VCaP (cell line): ENCODE data around the gene DDRGK1.
A peak's percentile ranks its signal among the peaks of the same experiment; 100 is the strongest.
"Not testable (repeated sequence)": the region's sequence is repeated elsewhere in the genome, so short reads cannot be mapped to it uniquely, and the experiment has no call there.

Experiments used
- H3K27ac ChIP-seq: fragments of 450-650 bp; 2 replicates; pipeline ENCODE4 v1.5.1; 2017
- CTCF ChIP-seq: fragments of 450-650 bp; conservative IDR thresholded peaks from 2 replicates; pipeline ENCODE4 v1.5.1; 2017; ENCODE audit warnings: mild to moderate bottlenecking, moderate library complexity

The DDRGK1 gene

GRCh38 chr20:3183896-3184612 lies 20.4 kb downstream of the DDRGK1 start:
- H3K27ac ChIP-seq, result no peak overlapping the region
- TF ChIP-seq CTCF, result no peak

DNA sequence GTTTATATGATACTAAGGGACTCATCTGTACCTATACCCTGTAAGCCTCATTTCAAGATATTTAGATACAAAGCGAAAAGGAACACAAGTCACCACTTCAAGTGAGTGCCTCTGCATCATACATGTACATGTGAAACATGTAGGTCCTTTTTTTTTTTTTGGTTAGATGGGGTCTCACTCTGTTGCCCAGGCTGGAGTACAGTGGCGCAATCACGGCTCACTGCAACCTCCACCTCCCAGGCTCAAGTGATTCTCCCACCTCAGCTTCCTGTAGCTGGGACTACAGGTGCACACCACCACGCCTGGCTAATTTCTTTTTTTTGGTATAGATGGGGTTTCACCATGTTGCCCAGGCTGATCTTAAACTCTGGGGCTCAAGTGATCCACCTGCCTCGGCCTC lies 22.1 kb downstream of the DDRGK1 start:
- H3K27ac ChIP-seq, result not testable (repeated sequence)

- TF ChIP-seq CTCF, result no peak
- H3K27ac ChIP-seq, result no peak overlapping the region
These were observed 23.2 kb downstream of the DDRGK1 start for GRCh38 chr20:3181270-3181669.

- no peak overlapping the region for H3K27ac ChIP-seq
These were observed 24.2 kb downstream of the DDRGK1 start for GRCh38 chr20:3180319-3180718.

DNA sequence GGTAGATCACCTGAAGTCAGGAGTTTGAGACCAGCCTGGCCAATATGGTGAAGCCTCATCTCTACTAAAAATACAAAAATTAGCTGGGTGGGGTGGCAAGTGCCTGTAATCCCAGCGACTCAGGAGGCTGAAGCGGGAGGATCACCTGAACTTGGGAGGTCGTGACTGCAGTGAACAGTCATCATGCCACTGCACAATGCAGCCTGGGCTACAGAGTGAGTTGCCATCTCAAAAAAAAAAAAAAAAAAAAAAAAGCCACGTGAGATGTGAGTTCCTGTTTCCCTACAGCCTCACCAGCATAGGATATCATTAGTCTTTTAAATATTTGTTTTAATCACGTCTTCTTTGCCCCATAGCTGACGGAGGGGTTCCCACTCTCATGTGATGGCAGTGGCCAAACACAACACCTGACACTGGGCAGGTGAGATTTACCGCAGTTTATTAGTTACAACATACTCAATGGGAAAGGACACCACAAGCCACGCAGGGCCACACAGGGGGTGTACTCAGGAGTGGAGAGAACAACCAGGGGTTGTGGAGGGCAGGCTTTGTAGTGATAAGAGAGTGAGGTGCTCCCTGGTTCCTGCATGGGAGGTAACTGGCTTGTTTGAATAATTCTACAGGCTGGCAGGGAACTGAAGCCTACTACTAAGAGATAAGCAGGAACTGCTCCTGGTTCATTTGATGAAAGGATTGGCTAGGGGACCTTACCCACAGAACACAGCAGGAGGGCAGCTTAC lies 26.6 kb downstream of the DDRGK1 start:
- no peak for TF ChIP-seq CTCF
- H3K27ac ChIP-seq, result no peak overlapping the region

More at GRCh38 chr20:3180319-3180718, 24.2 kb downstream of the DDRGK1 start:
- TF ChIP-seq CTCF, result no peak

GRCh38 chr20:3175270-3175669 lies 29.2 kb downstream of the DDRGK1 start:
- H3K27ac ChIP-seq, result no peak overlapping the region
- no peak for TF ChIP-seq CTCF

DNA sequence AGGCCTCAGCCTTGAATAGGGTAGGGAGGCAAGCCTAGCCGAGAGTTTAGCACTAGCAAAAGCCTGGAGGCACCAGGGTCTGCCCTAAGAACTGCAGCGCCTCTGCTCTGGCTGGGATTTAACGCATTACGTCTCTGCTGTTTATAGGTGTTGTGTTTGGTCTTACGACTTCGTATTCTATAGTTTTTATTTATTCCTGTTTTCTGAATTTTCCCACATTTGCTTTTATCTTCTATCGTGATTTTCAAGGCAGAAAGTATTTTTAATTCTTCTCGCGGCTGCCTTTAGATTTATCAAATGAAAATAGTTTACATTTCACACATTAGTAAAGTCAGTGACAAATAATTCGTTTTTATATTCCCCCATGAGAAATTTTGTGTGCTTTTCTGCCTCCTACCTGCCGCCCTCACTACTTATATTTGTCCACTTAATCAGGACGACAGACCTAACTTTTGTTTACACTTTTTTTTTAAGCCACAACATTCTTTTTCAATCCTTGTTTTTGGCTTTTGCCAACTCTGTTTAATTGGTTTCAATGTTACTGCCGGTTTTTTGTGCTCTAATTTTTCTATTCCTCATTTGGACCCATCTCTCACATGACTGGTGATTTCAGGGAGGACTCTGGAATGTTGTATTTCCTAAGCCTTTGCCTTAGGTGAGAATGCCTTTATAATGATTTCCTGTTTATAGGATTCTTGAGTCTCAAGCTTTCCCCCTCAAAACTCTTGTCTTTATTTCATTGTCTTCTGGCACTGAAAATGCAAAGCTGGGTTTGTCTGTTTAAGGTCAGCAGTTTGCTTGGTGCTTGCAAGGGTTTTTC lies 29.8 kb downstream of the DDRGK1 start:
- no peak for TF ChIP-seq CTCF
- peak overlapping the region; percentile 72 for H3K27ac ChIP-seq
